Measurements from ENCODE around the gene REC8. TPM values are rescaled to one million over a fixed set of nuclear protein-coding genes. Genes with fewer than 3 reads are reported as not detected.

The REC8 gene
- total and polyA plus RNA-seq, 2 of the 13 experiments (the other 11 are each of a cell fraction or from before 2014, with no cell fraction given) = 3.4 to 14.7 TPM

DNA sequence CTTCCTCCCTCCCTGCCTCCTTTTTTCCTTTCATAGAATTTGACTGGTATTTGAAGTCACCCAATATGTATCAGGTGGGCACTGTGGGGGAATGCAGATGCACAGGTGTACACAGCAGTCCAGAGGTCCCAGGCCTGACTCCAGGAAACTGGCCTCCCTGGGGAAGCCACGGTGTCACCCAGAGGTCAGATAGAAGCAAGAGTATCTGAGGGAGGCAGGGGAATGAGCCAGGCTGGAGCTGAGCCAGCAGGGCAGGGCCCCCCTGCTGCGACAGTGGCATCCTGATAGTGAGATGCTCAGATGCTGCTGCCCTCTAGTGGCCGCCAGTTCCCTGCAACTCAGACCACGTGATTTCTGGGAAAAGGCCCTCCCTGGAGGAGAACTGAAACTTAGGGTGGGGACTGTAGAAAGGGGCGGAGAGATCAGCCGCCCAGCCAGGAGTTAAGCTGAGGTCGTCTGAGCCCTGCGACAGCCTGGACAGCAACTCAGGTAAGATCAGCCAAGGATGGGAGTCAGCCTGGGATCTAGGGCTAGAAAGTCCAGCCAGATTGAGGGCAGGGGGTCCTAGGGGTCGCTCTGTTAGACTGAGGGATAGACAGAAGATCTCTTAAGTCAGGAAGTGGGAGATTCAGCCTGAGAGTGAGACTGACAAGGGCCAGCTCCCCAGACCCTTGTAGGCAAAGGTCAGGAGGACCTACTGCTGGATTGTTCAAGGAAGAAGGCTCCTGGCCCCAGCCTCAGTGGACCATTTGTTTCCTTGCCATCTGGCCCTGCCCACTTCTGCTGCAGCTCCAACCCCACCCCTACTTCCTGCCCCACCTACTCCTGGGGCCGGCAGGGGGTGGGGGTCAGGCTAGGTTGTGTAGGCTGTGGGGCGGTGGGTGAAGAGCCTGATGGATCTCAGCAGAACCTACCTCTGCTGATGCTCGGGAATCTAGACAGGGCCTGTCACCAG lies 10.8 kb upstream of the REC8 start, which contains the start of gene IRF9 (continued):
- TF ChIP-seq PHF5A (CRISPR knock-in tag; IDR thresholded peaks at IDR 0.05; ENCODE audit: low read depth, unreplicated experiment) (peak; percentile 100), KDM4B (CRISPR knock-in tag; IDR thresholded peaks at IDR 0.05) (peak; percentile 100), ZNF549 (CRISPR knock-in tag; IDR thresholded peaks at IDR 0.05) (no peak), ZFAT (CRISPR knock-in tag; conservative IDR thresholded peaks at IDR 0.05) (no peak), GPN1 (CRISPR knock-in tag; IDR thresholded peaks at IDR 0.05; ENCODE audit: borderline replicate concordance) (peak; percentile 55; the same call in 1 of the 2 replicates), ZNF878 (CRISPR knock-in tag; IDR thresholded peaks at IDR 0.05) (peak; percentile 98), TBX3 (IDR thresholded peaks at IDR 0.05; ENCODE audit: borderline replicate concordance) (no peak), GFI1 (CRISPR knock-in tag; IDR thresholded peaks at IDR 0.05; ENCODE audit: borderline replicate concordance) (peak; percentile 95), U2AF1 (optimal IDR thresholded peaks at IDR 0.05; ENCODE audit: low read depth, low read length) (peak; percentile 100), ZSCAN9 (CRISPR knock-in tag; IDR thresholded peaks at IDR 0.05; ENCODE audit: borderline replicate concordance) (peak; percentile 98), TAF1 (CRISPR knock-in tag; IDR thresholded peaks at IDR 0.05) (peak; percentile 81), ZNF260 (CRISPR knock-in tag; IDR thresholded peaks at IDR 0.05; ENCODE audit: borderline replicate concordance, low read depth) (no peak; the same call in 1 of the 2 replicates), ZNF883 (CRISPR knock-in tag; IDR thresholded peaks at IDR 0.05; ENCODE audit: not compliant biosample characterization) (peak; percentile 93), ONECUT2 (CRISPR knock-in tag; IDR thresholded peaks at IDR 0.05) (no peak), NR1H2 (CRISPR knock-in tag; IDR thresholded peaks at IDR 0.05; ENCODE audit: borderline replicate concordance, low read depth) (peak; percentile 62; the same call in 1 of the 2 replicates), SRF (IDR thresholded peaks at IDR 0.05; ENCODE audit: low read depth, low read length) (peak; percentile 40), FOXP1 (IDR thresholded peaks at IDR 0.05) (no peak), FOXP1 (CRISPR knock-in tag; IDR thresholded peaks at IDR 0.05) (peak; percentile 74), SOX13 (IDR thresholded peaks at IDR 0.05) (no peak), SOX13 (CRISPR knock-in tag; conservative IDR thresholded peaks at IDR 0.05 in 1 of 2, IDR thresholded peaks at IDR 0.05 in 1 of 2) (peak; percentile 60 to 91; a peak in 3 of 4 replicates), ZNF224 (CRISPR knock-in tag; IDR thresholded peaks at IDR 0.05) (peak; percentile 94), CREB1 (IDR thresholded peaks at IDR 0.05) (peak; percentile 74), CREB1 (CRISPR knock-in tag; IDR thresholded peaks at IDR 0.05) (no peak)
- TF ChIP-seq, protein P1, sequence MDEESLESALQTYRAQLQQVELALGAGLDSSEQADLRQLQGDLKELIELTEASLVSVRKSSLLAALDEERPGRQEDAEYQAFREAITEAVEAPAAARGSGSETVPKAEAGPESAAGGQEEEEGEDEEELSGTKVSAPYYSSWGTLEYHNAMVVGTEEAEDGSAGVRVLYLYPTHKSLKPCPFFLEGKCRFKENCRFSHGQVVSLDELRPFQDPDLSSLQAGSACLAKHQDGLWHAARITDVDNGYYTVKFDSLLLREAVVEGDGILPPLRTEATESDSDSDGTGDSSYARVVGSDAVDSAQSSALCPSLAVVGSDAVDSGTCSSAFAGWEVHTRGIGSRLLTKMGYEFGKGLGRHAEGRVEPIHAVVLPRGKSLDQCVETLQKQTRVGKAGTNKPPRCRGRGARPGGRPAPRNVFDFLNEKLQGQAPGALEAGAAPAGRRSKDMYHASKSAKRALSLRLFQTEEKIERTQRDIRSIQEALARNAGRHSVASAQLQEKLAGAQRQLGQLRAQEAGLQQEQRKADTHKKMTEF (CRISPR knock-in tag; IDR thresholded peaks at IDR 0.05) = peak; percentile 100
- TF ChIP-seq, protein P2, sequence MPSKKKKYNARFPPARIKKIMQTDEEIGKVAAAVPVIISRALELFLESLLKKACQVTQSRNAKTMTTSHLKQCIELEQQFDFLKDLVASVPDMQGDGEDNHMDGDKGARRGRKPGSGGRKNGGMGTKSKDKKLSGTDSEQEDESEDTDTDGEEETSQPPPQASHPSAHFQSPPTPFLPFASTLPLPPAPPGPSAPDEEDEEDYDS (CRISPR knock-in tag; IDR thresholded peaks at IDR 0.05) = peak; percentile 91
- TF ChIP-seq, protein P3, sequence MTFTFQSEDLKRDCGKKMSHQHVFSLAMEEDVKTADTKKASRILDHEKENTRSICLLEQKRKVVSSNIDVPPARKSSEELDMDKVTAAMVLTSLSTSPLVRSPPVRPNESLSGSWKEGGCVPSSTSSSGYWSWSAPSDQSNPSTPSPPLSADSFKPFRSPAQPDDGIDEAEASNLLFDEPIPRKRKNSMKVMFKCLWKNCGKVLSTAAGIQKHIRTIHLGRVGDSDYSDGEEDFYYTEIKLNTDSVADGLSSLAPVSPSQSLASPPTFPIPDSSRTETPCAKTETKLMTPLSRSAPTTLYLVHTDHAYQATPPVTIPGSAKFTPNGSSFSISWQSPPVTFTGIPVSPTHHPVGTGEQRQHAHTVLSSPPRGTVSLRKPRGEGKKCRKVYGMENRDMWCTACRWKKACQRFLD (CRISPR knock-in tag; IDR thresholded peaks at IDR 0.05; ENCODE audit: borderline replicate concordance) = peak; percentile 78; the same call in 1 of the 2 replicates
- TF ChIP-seq, protein P4, sequence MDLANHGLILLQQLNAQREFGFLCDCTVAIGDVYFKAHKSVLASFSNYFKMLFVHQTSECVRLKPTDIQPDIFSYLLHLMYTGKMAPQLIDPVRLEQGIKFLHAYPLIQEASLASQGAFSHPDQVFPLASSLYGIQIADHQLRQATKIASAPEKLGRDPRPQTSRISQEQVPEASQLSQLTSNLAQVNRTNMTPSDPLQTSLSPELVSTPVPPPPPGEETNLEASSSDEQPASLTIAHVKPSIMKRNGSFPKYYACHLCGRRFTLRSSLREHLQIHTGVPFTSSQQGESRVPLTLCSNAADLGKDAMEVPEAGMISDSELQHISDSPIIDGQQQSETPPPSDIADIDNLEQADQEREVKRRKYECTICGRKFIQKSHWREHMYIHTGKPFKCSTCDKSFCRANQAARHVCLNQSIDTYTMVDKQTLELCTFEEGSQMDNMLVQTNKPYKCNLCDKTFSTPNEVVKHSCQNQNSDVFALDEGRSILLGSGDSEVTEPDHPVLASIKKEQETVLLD (CRISPR knock-in tag; IDR thresholded peaks at IDR 0.05; ENCODE audit: low read depth) = no peak

Data from HepG2 (cell line).